ENCODE measurements around the gene PRSS16. TPM values are rescaled to one million over a fixed set of nuclear protein-coding genes. Genes with fewer than 3 reads are reported as not detected.

Gene PRSS16
- total RNA-seq, 1 donor: not detected

- H4K20me1 ChIP-seq (ENCODE audit: insufficient read depth, low read length): no peaks in the 10 kb centered on the region
- peak overlapping the region; percentile 41 for H2AFZ ChIP-seq (ENCODE audit: low read length)
- H3K27me3 ChIP-seq (ENCODE audit: insufficient read depth, low read length): peaks cover 57% of the 10 kb centered on the region
- no peaks in the 10 kb centered on the region for H3K79me2 ChIP-seq (ENCODE audit: insufficient read depth, low read length)
- H3K4me3 ChIP-seq (ENCODE audit: insufficient read depth, low read length): peak overlapping the region; percentile 49
- H3K4me1 ChIP-seq (ENCODE audit: insufficient read depth, low read length): no peaks in the 10 kb centered on the region
- DNase-seq (ENCODE audit: insufficient read length, low spot score, missing footprints): peak; percentile 81
- peak overlapping the region; percentile 71 for H3K4me2 ChIP-seq (ENCODE audit: insufficient read depth, low read length)
- no peak for TF ChIP-seq CTCF (IDR thresholded peaks at IDR 0.05; ENCODE audit: extremely low read depth, low read depth, low read length)
- H3K27ac ChIP-seq (ENCODE audit: low read depth, low read length): no peak overlapping the region
- H3K9me3 ChIP-seq (ENCODE audit: low read depth, low read length): no peaks in the 10 kb centered on the region
- H3K36me3 ChIP-seq (ENCODE audit: insufficient read depth, low read length): no peaks in the 10 kb centered on the region
Measured at GRCh38 chr6:27251606-27252251, 4.2 kb downstream of the PRSS16 start.

- TF ChIP-seq CTCF (IDR thresholded peaks at IDR 0.05; ENCODE audit: extremely low read depth, low read depth, low read length): no peak
- H3K4me3 ChIP-seq (ENCODE audit: insufficient read depth, low read length): no peak overlapping the region
- DNase-seq (ENCODE audit: insufficient read length, low spot score, missing footprints): peak; percentile 11
- no peak overlapping the region for H2AFZ ChIP-seq (ENCODE audit: low read length)
- H3K4me1 ChIP-seq (ENCODE audit: insufficient read depth, low read length): no peaks in the 10 kb centered on the region
- no peak overlapping the region for H3K27ac ChIP-seq (ENCODE audit: low read depth, low read length)
- peaks cover 39% of the 10 kb centered on the region for H3K27me3 ChIP-seq (ENCODE audit: insufficient read depth, low read length)
- H4K20me1 ChIP-seq (ENCODE audit: insufficient read depth, low read length): no peaks in the 10 kb centered on the region
- H3K9me3 ChIP-seq (ENCODE audit: low read depth, low read length): no peaks in the 10 kb centered on the region
- no peak overlapping the region for H3K4me2 ChIP-seq (ENCODE audit: insufficient read depth, low read length)
- H3K36me3 ChIP-seq (ENCODE audit: insufficient read depth, low read length): no peaks in the 10 kb centered on the region
- H3K79me2 ChIP-seq (ENCODE audit: insufficient read depth, low read length): no peaks in the 10 kb centered on the region
Measured at GRCh38 chr6:27254566-27254965, 7.1 kb downstream of the PRSS16 start.

GRCh38 chr6:27255866-27256265 is 8.4 kb downstream of the PRSS16 start:
- Histone ChIP-seq H4K20me1 (ENCODE audit: insufficient read depth, low read length) (no peaks in the 10 kb centered on the region), H3K36me3 (ENCODE audit: insufficient read depth, low read length) (no peaks in the 10 kb centered on the region), H3K79me2 (ENCODE audit: insufficient read depth, low read length) (no peaks in the 10 kb centered on the region), H3K4me3 (ENCODE audit: insufficient read depth, low read length) (no peak overlapping the region), H3K4me1 (ENCODE audit: insufficient read depth, low read length) (no peaks in the 10 kb centered on the region), H3K27me3 (ENCODE audit: insufficient read depth, low read length) (peaks cover 32% of the 10 kb centered on the region), H2AFZ (ENCODE audit: low read length) (no peak overlapping the region), H3K27ac (ENCODE audit: low read depth, low read length) (no peak overlapping the region), H3K9me3 (ENCODE audit: low read depth, low read length) (no peaks in the 10 kb centered on the region), H3K4me2 (ENCODE audit: insufficient read depth, low read length) (no peak overlapping the region)
- DNase-seq (ENCODE audit: insufficient read length, low spot score, missing footprints): no peak
- no peak for TF ChIP-seq CTCF (IDR thresholded peaks at IDR 0.05; ENCODE audit: extremely low read depth, low read depth, low read length)

GRCh38 chr6:27260369-27260768 is 12.9 kb downstream of the PRSS16 start:
- peak overlapping the region; percentile 33 for H3K4me3 ChIP-seq (ENCODE audit: insufficient read depth, low read length)
- H3K4me1 ChIP-seq (ENCODE audit: insufficient read depth, low read length): no peaks in the 10 kb centered on the region
- DNase-seq (ENCODE audit: insufficient read length, low spot score, missing footprints): no peak
- H3K27me3 ChIP-seq (ENCODE audit: insufficient read depth, low read length): peaks cover 10% of the 10 kb centered on the region
- H3K9me3 ChIP-seq (ENCODE audit: low read depth, low read length): no peaks in the 10 kb centered on the region
- H3K36me3 ChIP-seq (ENCODE audit: insufficient read depth, low read length): no peaks in the 10 kb centered on the region
- H3K27ac ChIP-seq (ENCODE audit: low read depth, low read length): no peak overlapping the region
- TF ChIP-seq CTCF (IDR thresholded peaks at IDR 0.05; ENCODE audit: extremely low read depth, low read depth, low read length): no peak
- H4K20me1 ChIP-seq (ENCODE audit: insufficient read depth, low read length): no peaks in the 10 kb centered on the region
- H3K79me2 ChIP-seq (ENCODE audit: insufficient read depth, low read length): no peaks in the 10 kb centered on the region
- H3K4me2 ChIP-seq (ENCODE audit: insufficient read depth, low read length): peak overlapping the region; percentile 73
- H2AFZ ChIP-seq (ENCODE audit: low read length): peak overlapping the region; percentile 47

Measured in osteoblast (primary cell).